DMS153 (cell line): ENCODE data around the gene STARD13.

Experiments used
- DNase-seq: peaks from one replicate; lab custom pipeline; 2025; lab: John Stamatoyannopoulos, UW

The STARD13 gene

GRCh38 chr13:33310245-33311038 is 24.9 kb upstream of the STARD13 start:
- DNase-seq: no peak

GRCh38 chr13:33308863-33309262 is 23.3 kb upstream of the STARD13 start:
- DNase-seq: no peak

- DNase-seq: no peak
These were observed 22.3 kb upstream of the STARD13 start for GRCh38 chr13:33307843-33308242.

DNA sequence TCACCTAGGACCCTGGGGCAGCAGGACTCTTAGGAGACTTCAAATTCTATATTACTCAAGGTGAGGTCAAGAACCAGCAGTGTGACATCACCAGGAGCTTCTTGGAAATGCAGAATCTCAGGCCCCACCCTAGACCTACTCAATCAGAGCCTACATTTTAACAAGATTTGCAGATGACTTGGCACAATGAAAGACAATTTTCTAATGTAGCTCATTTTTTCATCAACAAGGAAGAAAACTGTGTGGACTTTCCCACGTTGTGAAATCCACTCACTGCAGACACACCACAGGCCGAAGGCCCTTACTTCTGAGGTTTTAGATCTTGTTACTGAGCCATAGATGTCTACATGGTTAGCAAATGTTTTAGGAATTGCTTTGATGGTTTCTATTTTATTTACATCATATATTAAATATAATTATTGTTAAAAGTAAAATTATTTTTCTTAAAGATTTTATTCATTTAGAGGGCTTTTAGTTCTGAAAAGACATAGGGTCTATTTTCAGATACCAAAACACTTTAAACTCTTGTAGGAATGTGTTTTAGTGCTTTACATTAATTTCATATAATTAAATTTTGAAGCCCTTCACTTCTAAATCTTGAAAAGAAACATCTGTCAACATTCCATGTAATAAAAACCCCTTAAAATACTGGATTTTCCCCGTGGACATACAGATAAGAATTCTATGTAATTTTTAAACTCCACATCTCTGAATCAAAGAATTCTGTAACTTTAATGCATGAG is 18.5 kb upstream of the STARD13 start:
- no peak for DNase-seq

DNA sequence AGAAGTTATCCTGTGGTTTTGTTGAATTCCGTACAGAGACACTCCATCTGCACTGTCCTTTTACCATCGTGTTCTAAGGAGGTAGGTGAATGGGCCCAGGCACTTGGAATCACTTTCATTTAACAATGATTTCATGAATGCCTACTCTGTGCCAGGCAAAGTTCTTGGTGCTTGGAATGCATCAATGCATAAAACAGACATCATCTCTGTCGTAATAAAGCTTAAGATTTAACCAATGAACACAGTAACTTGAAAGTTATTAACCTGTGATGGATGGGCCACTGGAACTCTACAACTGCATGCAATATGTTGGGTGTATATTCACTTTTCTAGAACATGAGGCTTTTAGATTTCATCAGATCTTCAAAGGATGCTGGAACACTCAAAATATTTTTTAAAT is 14.1 kb upstream of the STARD13 start:
- no peak for DNase-seq

DNA sequence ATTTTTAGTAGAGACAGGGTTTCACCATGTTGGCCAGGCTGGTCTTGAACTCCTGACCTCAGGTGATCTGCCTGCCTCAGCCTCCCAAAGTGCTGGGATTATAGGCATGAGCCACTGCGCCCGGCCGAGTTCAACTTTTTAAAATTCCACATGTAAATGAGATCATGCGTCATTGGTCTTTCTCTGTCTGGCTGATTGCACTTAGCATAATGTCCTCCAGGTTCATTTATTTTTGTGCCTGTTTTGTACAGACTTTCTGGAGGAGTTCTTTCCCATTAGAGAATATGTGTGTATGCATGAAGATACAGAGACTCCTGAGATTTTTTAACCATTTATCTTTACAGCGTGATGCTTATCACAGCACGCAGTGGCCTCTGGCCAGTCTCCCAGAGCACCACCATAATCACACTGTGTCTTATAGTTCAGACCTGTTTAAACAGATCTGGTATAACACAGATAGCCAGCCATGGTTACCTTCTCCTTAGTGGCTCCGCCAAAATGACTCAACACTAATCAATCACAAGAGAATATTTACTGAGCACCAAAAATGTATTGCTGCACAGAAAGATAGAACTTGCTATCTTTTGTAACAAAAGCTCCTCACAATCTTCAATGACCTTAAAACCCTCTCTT is 11.4 kb upstream of the STARD13 start:
- no peak for DNase-seq

- no peak for DNase-seq
These were observed 7.2 kb upstream of the STARD13 start for GRCh38 chr13:33292712-33293111.

- DNase-seq: no peak
These were observed 4.9 kb upstream of the STARD13 start for GRCh38 chr13:33290421-33290965.

DNA sequence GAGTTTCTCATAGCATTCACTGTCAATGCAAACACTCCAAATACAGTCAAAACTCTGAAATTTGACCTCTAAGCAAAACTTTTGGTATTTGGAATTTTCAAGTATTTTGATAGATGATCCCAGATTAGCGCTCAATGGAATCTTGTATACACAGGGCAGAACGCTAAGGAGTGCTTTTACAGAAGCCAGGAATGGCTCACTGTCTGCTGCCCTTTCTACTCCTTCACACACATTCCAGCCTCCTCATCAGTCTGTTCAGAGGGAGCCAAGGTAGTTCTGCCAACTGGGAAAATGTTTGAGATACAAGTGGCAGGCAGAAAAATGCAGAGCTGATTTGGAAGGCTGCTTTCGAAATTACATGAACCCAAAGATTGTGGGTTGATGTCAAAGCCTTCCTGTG is 4.4 kb upstream of the STARD13 start:
- no peak for DNase-seq

DNA sequence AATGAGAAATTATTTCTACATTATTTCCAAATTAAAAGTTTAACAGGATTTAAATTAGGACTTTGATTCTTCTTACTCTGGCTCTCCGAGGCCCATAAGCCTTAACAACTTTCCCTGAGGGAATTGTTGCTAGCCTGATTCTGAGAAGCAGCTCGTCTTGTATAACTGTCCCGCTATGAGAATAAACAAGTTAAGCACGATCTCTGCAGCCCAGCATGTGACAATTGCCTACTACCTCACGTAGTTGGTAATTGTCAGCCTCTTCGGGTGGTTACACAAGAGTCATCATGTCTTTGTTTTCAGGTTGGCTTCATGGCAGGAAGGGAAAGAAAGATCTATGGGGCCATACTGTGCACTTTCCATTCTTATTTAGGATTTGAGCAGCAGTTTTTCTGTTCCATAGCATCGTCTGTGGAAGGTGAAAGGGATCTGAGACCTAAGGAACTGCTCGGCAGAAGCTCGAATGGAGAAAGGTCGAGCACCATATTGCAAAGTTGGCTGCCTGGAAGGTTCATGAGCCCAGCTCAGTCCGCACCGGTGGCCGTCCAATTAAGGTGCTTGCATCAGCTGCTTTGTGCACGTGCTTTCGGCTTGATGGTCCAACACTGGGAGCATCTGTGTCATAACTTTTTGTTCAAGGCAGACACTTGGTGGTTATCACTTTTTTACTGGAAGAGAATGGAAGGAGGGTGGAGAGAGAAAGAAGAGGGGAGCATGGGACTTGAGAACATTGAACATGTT is 1.8 kb upstream of the STARD13 start:
- DNase-seq: no peak

DNA sequence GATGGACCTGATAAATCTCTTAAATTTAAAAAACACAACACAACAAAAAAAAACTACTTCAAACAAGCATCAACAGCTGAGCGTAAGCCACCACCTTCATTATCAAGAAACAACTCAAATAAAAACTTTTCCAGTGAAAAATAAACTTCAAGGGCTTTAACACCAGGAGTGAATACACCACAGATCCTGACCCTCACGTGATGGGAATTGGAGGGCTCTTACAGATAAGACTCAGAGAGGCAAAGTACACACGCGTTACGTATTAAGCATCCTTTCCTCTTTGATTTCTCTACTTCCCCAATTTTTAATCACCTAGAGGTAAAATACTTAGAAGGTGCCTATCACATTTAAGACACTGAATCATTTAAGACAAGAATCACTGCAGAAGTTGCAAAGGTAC is 573 bp upstream of the STARD13 start:
- no peak for DNase-seq

DNA sequence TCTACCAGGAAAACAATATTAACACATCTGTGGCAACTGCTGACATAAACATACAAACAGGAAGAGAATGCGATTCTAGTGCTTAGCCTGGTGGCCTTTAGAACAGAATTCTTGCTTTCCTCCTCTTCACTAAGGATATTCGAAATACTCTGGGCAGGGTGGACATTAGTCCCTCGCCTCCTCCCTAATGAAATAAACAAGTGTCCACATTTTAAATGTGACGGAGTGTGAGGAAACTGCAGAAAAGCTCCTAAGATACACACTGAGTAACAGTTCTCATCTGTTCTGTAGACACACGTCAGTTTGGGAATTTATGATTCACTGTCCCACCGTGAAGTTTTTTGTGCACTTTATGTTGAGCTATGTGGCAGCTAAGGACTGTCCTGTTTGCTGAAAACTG is 639 bp downstream of the STARD13 start:
- DNase-seq: no peak

DNA sequence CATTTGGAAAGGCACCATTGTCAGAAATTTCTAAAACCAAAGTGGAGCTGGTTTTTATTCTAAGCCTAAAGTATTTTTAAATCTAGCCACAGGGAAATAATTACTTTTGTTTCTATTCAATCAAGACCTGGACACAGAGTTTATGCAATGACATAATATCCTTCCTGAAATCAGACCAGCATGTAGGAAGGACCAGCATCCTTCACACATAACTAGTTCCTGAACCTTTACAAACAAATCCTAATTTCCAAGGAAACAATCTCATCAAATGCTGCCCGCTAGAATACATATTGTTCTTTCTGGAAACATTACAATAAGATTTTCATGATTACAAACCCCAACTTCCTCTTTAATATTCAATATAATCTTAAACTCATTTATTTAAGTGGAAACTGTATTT is 1.5 kb downstream of the STARD13 start:
- no peak for DNase-seq

DNA sequence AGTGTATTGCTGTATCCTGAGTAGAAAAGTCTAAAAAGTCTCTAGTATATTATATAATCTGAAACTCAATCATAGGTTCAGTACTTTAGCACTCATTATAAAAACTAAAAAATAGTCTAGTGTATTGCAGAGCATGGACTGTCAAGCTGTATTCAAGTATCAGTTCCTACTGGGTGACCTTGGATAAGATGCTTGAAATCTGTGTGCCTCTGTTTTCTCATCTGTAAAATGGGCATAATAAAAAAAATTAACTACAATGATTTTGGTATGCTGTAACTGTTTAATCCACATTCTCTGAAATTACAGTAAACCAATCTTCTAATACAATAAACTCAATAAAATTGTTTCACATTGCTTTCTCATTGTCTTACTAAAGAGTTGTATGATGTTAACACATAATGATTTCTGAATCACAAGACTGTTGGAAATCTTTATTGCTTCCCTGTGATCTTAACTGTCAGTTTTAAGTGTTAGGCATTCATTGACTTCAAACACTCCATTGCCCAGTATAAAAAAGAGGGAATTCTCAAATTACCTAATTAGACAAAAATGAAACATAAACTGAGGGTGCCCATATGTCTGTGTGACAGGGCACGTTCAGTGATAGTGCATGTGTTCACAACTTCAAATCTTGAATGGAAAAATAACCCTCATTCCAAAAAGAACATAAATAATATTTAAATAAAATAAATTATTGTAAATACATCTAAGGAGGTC is 2.2 kb downstream of the STARD13 start:
- DNase-seq: no peak

DNA sequence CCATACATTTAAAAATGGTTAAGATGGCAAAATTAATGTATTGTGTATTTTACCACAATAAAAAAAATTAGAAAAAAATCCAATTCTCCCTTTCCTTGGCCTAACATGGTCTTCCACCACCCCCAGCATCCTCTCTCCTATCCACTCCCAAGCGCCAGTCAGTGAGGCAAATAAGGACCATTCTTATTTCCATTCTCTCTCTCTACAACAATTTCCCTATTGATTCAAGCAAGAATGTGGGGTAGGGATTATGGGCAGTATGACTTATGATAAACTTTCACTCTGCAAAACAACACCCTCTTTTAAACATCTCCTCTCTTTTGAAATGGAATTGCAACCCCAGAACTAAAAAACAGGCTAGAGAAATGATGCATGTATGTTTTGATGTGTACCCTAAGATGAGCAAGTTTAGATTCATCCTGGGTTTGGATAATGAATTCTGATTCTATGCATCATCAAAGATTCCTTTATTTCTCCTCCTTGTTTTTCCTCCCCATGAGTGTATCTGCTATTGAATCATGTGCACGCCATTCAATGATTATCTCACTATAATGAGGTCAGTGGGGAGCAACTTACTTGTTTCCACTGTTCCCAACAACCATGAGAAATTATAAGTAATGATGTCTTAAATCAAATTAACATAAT is 3.5 kb downstream of the STARD13 start:
- DNase-seq: no peak

DNA sequence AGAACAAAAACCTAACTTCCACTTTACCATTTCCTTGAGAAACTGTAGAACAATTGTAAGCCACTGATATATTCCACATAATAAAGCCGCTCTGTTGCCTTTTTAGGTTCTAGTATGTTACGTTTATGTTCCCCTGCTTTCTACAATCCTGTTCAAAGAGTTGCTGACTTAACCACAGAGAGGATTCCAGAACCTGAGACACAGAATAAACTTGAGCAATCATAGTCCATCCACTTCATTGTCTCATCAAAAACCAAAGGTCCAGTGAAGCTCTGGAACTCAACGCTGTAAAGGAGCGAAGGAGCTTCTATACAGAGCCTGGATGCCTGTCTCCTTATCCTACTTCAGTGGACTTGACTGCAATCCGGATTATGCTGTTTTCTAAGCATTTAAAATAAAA is 4.6 kb downstream of the STARD13 start:
- DNase-seq: no peak

- DNase-seq: no peak
These were observed 5.2 kb downstream of the STARD13 start for GRCh38 chr13:33280279-33280905.

DNA sequence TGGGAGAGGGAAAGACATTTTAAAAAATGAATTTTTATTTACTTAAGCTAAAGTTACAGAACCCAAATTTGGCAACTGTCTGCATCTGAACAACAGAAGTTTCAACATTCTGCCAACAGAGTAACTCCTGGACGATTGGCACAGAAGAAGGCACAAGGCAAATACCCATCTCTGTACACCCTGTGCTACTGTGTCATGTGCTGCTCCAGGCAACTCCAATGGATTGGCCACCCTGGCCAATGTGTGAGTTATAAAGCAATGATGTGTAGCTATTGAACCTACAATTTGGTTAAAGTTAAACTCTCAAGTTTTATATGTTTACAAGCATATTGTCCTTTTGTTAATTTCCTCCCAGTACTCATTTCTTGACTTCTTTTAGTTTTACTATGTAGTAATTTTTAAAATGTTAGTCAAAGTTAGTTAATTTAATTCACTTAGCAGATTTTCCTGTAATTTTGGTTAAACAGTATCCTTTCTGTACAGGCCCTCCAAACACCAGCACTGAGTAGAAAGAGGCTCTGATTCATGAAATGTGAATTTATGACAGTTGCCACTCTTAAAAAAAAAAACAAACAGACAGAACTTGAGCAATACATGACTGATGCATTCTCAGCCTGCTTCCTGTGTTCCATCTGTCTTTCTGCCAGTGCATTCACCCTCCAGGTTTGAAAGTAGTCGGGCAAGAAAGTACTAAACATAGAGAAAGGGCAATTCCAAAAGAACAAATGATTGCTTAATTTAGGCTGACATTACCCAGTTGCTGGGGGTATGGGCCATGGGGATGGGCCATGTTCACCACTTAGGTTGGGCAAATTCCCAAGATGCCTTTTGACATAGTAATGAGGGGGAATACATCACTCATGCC is 5.9 kb downstream of the STARD13 start:
- DNase-seq: no peak

DNA sequence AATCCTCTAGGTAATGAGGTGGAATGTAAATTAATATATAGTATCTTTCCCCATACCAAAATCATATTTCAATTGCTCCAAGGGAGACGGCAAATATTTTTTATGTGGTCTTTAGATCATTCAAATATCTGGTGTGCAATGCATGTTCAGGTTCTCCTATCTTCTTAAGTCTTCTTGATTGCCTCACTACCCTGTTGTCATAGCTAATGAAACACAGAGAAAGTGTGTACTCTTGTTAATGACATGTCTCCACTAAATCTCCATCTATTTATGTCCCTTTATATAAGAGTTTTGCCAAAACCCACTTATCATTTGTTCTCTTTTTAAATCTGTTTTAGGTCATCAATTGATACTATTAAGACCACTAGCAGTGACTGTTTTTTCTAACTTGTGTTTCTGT is 6.6 kb downstream of the STARD13 start:
- DNase-seq: no peak

DNA sequence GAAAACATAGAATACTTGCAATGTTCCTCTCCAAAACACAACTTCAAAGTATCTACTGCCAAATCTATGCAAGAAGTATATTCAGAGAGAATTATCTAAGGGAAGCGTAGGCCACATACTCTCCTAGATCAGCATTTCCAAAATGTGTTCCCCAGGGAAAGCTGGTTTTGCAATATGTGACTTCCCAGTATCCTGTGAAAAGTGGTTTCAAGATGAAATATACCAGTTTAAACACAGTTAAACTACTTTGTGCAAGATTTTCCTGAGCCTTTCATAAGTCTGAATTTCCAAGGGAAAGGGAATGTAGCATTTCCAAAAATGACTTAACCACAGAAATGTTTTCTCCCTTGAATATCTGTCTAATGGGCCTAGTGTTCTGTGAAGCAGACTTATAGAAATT is 7.6 kb downstream of the STARD13 start:
- DNase-seq: no peak
